ENCODE results near the gene DCLRE1C. TPM values are rescaled to one million over a fixed set of nuclear protein-coding genes. Genes with fewer than 3 reads are reported as not detected.
"Not testable (repeated sequence)": the region's sequence is repeated elsewhere in the genome, so short reads cannot be mapped to it uniquely, and the experiment has no call there.

Gene DCLRE1C
- total and polyA plus RNA-seq, 2 of the 8 experiments (the other 6 are each of a cell fraction or from before 2014, with no cell fraction given) = 0.77 to 7.4 TPM

DNA sequence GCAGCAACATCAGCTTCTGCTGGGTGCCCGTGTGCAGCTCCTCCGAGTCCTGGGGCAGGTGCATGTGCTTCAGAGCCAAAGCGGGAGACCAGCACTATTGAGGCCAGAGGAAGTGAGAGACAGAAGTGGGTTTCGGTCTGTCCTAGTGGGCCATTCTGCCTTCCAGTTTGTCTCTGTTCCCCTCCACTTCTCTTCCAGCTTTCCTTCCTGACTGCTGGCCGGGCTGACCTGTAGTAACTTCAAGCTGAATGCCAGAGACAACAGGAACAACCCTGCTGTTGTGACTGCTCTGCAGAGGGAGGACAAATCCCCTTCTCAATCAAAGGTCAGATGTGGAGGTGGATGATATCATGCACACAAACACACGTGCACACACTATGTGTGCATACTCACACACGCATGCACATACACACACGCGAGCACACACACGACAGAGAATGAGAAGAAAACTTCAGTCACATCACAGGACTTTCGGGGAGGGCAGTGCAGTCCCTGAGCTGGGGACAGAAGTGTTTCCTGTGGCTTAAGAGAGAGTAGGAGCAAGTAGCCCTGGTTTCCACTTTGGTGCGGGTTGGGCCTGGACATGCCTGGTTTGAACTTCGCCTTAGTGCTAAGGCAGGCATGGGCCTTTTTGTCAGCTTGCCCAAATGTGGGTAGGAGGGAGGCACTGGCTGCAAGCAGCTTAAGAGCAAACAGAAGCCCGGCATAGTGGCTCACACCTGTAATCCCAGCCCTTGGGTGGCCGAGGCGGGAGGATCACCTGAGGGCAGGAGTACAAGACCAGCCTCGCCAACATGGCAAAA lies 11.5 kb downstream of the DCLRE1C start:
- H2AFZ ChIP-seq (ENCODE audit: low read length); H3K79me1 ChIP-seq (ENCODE audit: low read depth, low read length); H2BK20ac ChIP-seq (ENCODE audit: low read length); H4K20me1 ChIP-seq (replicated peaks in 1 of 2; ENCODE audit: control insufficient read depth in 1 of 2, insufficient read depth in 2 of 2, low read length in 2 of 2); H3K23ac ChIP-seq (ENCODE audit: insufficient read length); POLR2A ChIA-PET (ENCODE audit: partially characterized antibody); H2BK5ac ChIP-seq (ENCODE audit: low read depth, low read length); H4K8ac ChIP-seq (ENCODE audit: extremely low read depth, insufficient read depth, low read length); H3K27ac ChIP-seq (ENCODE audit: low read depth, low read length); H3K9me3 ChIP-seq (ENCODE audit: insufficient read depth in 2 of 2, low read depth in 1 of 2, low read length in 1 of 2); H2AK5ac ChIP-seq (ENCODE audit: low read depth, low read length); H3K23me2 ChIP-seq (ENCODE audit: low read depth, low read length); H4K5ac ChIP-seq (ENCODE audit: insufficient read length, low read depth, low read length); H3K79me2 ChIP-seq (ENCODE audit: control insufficient read depth in 1 of 2, insufficient read depth in 2 of 2, low read length in 2 of 2); DNase-seq (ENCODE audit: low read depth in 1 of 2, low spot score in 2 of 2); H2BK120ac ChIP-seq (replicated peaks; ENCODE audit: low read depth, low read length); H3K27me3 ChIP-seq (replicated peaks in 1 of 4; ENCODE audit: control insufficient read depth in 3 of 4, extremely low read depth in 1 of 4, insufficient read depth in 3 of 4, low read length in 3 of 4); H3K4me1 ChIP-seq (replicated peaks in 1 of 4; ENCODE audit: control insufficient read depth in 3 of 4, insufficient read depth in 4 of 4, low read length in 3 of 4); H3K18ac ChIP-seq (ENCODE audit: extremely low read depth, low read length); H3K4me2 ChIP-seq (ENCODE audit: insufficient read depth in 1 of 2, low read depth in 2 of 2, low read length in 2 of 2); H3K4me3 ChIP-seq (ENCODE audit: extremely low read depth in 1 of 4, insufficient read depth in 2 of 4, low read depth in 3 of 4, low read length in 4 of 4); FAIRE-seq; H3K56ac ChIP-seq (replicated peaks; ENCODE audit: insufficient read length, low read depth, low read length); H3K14ac ChIP-seq (ENCODE audit: insufficient read length); H3K36me3 ChIP-seq (ENCODE audit: control insufficient read depth in 2 of 4, insufficient read depth in 4 of 4, low read length in 3 of 4); H2BK15ac ChIP-seq (ENCODE audit: low read length); H2BK12ac ChIP-seq (ENCODE audit: low read depth, low read length); H3K9ac ChIP-seq (replicated peaks in 1 of 4; ENCODE audit: extremely low read depth in 1 of 4, low read depth in 3 of 4, low read length in 3 of 4); H3K4ac ChIP-seq (replicated peaks; ENCODE audit: insufficient read length, low read depth, low read length); H4K91ac ChIP-seq (replicated peaks; ENCODE audit: insufficient read length, low read length): not testable (repeated sequence)
- 87% methylated on average over 17 of the region's 17 CpGs; no CpG with 5 or more reads in 1 of the 2 experiments for WGBS, 2 experiments (ENCODE audit: extremely low coverage in 1 of 2, insufficient coverage in 1 of 2, insufficient read length in 1 of 2, insufficient replicate concordance in 2 of 2, low coverage in 1 of 2, low lambda C conversion rate in 2 of 2, missing lambda C conversion rate in 1 of 2)
- CTCF ChIA-PET (ENCODE audit: partially characterized antibody) = interaction anchor here (0.7 to 1.4 kb wide), 3 partner anchors 9 to 30 kb away, joined by 3 to 5 read pairs (median 4); no protein-coding TSS in a partner anchor

DNA sequence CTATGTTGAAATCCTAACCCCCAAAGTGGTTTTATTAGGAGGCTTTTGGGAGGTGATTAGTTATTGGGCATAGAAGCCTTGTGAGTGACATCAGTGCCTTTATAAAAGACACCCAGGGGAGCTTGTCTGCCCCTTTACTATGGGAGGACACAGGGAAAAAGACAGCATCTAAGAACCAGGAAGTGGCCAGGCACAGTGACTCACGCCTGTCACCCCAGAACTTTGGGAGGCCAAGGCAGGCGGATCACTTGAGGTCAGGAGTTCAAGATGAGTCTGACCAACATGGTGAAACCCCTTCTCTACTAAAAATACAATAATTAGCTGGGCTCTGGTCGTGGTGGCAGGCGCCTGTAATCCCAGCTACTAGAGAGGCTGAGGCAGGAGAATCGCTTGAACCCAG lies 14.9 kb downstream of the DCLRE1C start:
- H2BK120ac ChIP-seq (replicated peaks; ENCODE audit: low read depth, low read length); H4K91ac ChIP-seq (replicated peaks; ENCODE audit: insufficient read length, low read length); H3K23ac ChIP-seq (ENCODE audit: insufficient read length); DNase-seq (ENCODE audit: low read depth in 1 of 2, low spot score in 2 of 2); H3K27ac ChIP-seq (ENCODE audit: low read depth, low read length); H4K20me1 ChIP-seq (replicated peaks in 1 of 2; ENCODE audit: control insufficient read depth in 1 of 2, insufficient read depth in 2 of 2, low read length in 2 of 2); H3K27me3 ChIP-seq (replicated peaks in 1 of 4; ENCODE audit: control insufficient read depth in 3 of 4, extremely low read depth in 1 of 4, insufficient read depth in 3 of 4, low read length in 3 of 4); H3K4me2 ChIP-seq (ENCODE audit: insufficient read depth in 1 of 2, low read depth in 2 of 2, low read length in 2 of 2); H3K9me3 ChIP-seq (ENCODE audit: insufficient read depth in 2 of 2, low read depth in 1 of 2, low read length in 1 of 2); H3K23me2 ChIP-seq (ENCODE audit: low read depth, low read length); H4K5ac ChIP-seq (ENCODE audit: insufficient read length, low read depth, low read length); H2BK12ac ChIP-seq (ENCODE audit: low read depth, low read length); H3K4me1 ChIP-seq (replicated peaks in 1 of 4; ENCODE audit: control insufficient read depth in 3 of 4, insufficient read depth in 4 of 4, low read length in 3 of 4); H3K36me3 ChIP-seq (ENCODE audit: control insufficient read depth in 2 of 4, insufficient read depth in 4 of 4, low read length in 3 of 4); H4K8ac ChIP-seq (ENCODE audit: extremely low read depth, insufficient read depth, low read length); H2BK20ac ChIP-seq (ENCODE audit: low read length); H2BK15ac ChIP-seq (ENCODE audit: low read length); H2BK5ac ChIP-seq (ENCODE audit: low read depth, low read length); H3K4me3 ChIP-seq (ENCODE audit: extremely low read depth in 1 of 4, insufficient read depth in 2 of 4, low read depth in 3 of 4, low read length in 4 of 4); H3K4ac ChIP-seq (replicated peaks; ENCODE audit: insufficient read length, low read depth, low read length); H3K9ac ChIP-seq (replicated peaks in 1 of 4; ENCODE audit: extremely low read depth in 1 of 4, low read depth in 3 of 4, low read length in 3 of 4); FAIRE-seq; H3K79me1 ChIP-seq (ENCODE audit: low read depth, low read length); CTCF ChIA-PET (ENCODE audit: partially characterized antibody); H3K56ac ChIP-seq (replicated peaks; ENCODE audit: insufficient read length, low read depth, low read length); H3K18ac ChIP-seq (ENCODE audit: extremely low read depth, low read length); H3K79me2 ChIP-seq (ENCODE audit: control insufficient read depth in 1 of 2, insufficient read depth in 2 of 2, low read length in 2 of 2); H2AFZ ChIP-seq (ENCODE audit: low read length); H3K14ac ChIP-seq (ENCODE audit: insufficient read length); POLR2A ChIA-PET (ENCODE audit: partially characterized antibody); H2AK5ac ChIP-seq (ENCODE audit: low read depth, low read length): not testable (repeated sequence)
- WGBS, 2 experiments (ENCODE audit: extremely low coverage in 1 of 2, insufficient coverage in 1 of 2, insufficient read length in 1 of 2, insufficient replicate concordance in 2 of 2, low coverage in 1 of 2, low lambda C conversion rate in 2 of 2, missing lambda C conversion rate in 1 of 2) = 86% methylated on average over 2 of the region's 5 CpGs; no CpG with 5 or more reads in 1 of the 2 experiments

Data from H1 (cell line).